HCT116 (cell line): Measurements from ENCODE around the gene THSD4. TPM values are rescaled to one million over a fixed set of nuclear protein-coding genes. Genes with fewer than 3 reads are reported as not detected.

Source experiments
- ATAC-seq: fragments of 200-7000 bp; cut with Tn5 transposase; 2 replicates; pipeline ENCODE4 v1.9.1; 2020; ENCODE audit warnings: mild to moderate bottlenecking, moderate library complexity
- BruUV-seq: library from RNA; stranded (reverse); fragments of 400-500 nt; replicated peaks from 2 replicates; lab custom pipeline; 2021; lab: Mats Ljungman, UMichigan
- CTCF ChIA-PET: fragments of 300-600 bp; sonication (Branson Sonifier 250); formaldehyde crosslinking; loops from one replicate; lab custom pipeline; 2021; ENCODE audit warnings: antibody characterized with exemption; lab: Charles Lee
- POLR2A ChIA-PET: fragments of 300-600, 350-600 bp; sonication (Branson Sonifier 250); formaldehyde crosslinking; loops from one replicate; lab custom pipeline; 2021; ENCODE audit warnings: antibody characterized with exemption; lab: Charles Lee
- RAD21 ChIA-PET, 2 experiments: fragments of 300-600 bp; sonication (Branson Sonifier 250); formaldehyde crosslinking; loops; one replicate each; lab custom pipeline; 2023; ENCODE audit warnings: low total read pairs in 2 of 2; ENCODE audit not compliant: uncharacterized antibody in 2 of 2, unreplicated experiment in 2 of 2, low non-redundant PET in 1 of 2; lab: Charles Lee
- DNase-seq: peaks from one replicate; pipeline ENCODE4 v3.0.0-alpha.2; 2010; ENCODE audit warnings: low read depth, low spot score
- H2AFZ ChIP-seq: fragments of 200-600 bp; shearing (Covaris generic), sonication (generic); 2 replicates; pipeline ENCODE4 v1.6.1; 2017; ENCODE audit warnings: low read depth, mixed run types, mixed read lengths, antibody characterized with exemption, low read length; ENCODE audit not compliant: poor library complexity, severe bottlenecking
- H3K27ac ChIP-seq: 2 replicates; pipeline ENCODE4 v1.5.1; 2012; ENCODE audit warnings: low read depth, low read length
- H3K27me3 ChIP-seq: fragments of 200-600 bp; sonication (generic); 2 replicates; pipeline ENCODE4 v1.6.1; 2016; ENCODE audit warnings: mixed run types, low read length, mixed read lengths; ENCODE audit not compliant: insufficient read depth
- H3K36me3 ChIP-seq, 2 experiments: fragments of 200-500 bp in 1 of 2; fragments of 200-600 bp in 1 of 2; sonication (Bioruptor generic) in 1 of 2; sonication (generic) in 1 of 2; 2 replicates each; pipeline versions ENCODE4 v1.5.1 to v1.6.1; 2014 to 2016; ENCODE audit warnings: low read length in 2 of 2, inconsistent platforms in 1 of 2, mixed read lengths in 1 of 2, mixed run types in 1 of 2; ENCODE audit not compliant: insufficient read depth in 2 of 2, control insufficient read depth in 1 of 2
- H3K4me1 ChIP-seq, 2 experiments: fragments of 200-600 bp in 1 of 2; sonication (generic) in 1 of 2; 2 replicates each; pipeline versions ENCODE4 v1.5.1 to v1.6.1; 2012 to 2017; ENCODE audit warnings: low read length in 2 of 2, inconsistent platforms in 1 of 2, mild to moderate bottlenecking in 1 of 2, mixed read lengths in 1 of 2, mixed run types in 1 of 2, moderate library complexity in 1 of 2; ENCODE audit not compliant: insufficient read depth in 2 of 2, control insufficient read depth in 1 of 2
- H3K4me2 ChIP-seq: fragments of 200-600 bp; sonication (generic); 2 replicates; pipeline ENCODE4 v1.6.1; 2017; ENCODE audit warnings: mixed run types, low read length, mixed read lengths
- H3K4me3 ChIP-seq, 2 experiments: fragments of 200-600 bp in 1 of 2; sonication (generic) in 1 of 2; replicated peaks in 1 of 2; 2 replicates each; pipeline ENCODE4 v1.5.1; 2011 to 2016; ENCODE audit warnings: low read length in 2 of 2, control low read depth in 1 of 2, low read depth in 1 of 2, mild to moderate bottlenecking in 1 of 2, mixed read lengths in 1 of 2, mixed run types in 1 of 2
- H3K79me2 ChIP-seq: fragments of 200-600 bp; sonication (generic); 2 replicates; pipeline ENCODE4 v1.6.1; 2017; ENCODE audit warnings: mild to moderate bottlenecking, mixed run types, low read length, moderate library complexity, mixed read lengths; ENCODE audit not compliant: insufficient read depth
- H3K9ac ChIP-seq: fragments of 200-600 bp; sonication (generic); 2 replicates; pipeline ENCODE4 v1.6.1; 2016; ENCODE audit warnings: low read length, mixed read lengths
- H3K9me2 ChIP-seq: fragments of 200-600 bp; sonication (generic), shearing (Covaris generic); 2 replicates; pipeline ENCODE4 v1.6.1; 2017; ENCODE audit warnings: mixed run types, mild to moderate bottlenecking, moderate library complexity; ENCODE audit not compliant: insufficient read depth
- H3K9me3 ChIP-seq, 2 experiments: fragments of 200-500 bp in 1 of 2; fragments of 200-600 bp in 1 of 2; sonication (Bioruptor generic) in 1 of 2; sonication (generic) in 1 of 2; 2 replicates each; pipeline ENCODE4 v1.6.1; 2014 to 2017; ENCODE audit warnings: low read length in 2 of 2, mixed read lengths in 2 of 2, inconsistent platforms in 1 of 2, low read depth in 1 of 2, mild to moderate bottlenecking in 1 of 2, mixed run types in 1 of 2, moderate library complexity in 1 of 2; ENCODE audit not compliant: control insufficient read depth in 1 of 2, insufficient read depth in 1 of 2
- H4K20me1 ChIP-seq: fragments of 200-600 bp; sonication (generic), shearing (Covaris generic); 2 replicates; pipeline ENCODE4 v1.6.1; 2017; ENCODE audit warnings: mixed run types, mild to moderate bottlenecking, moderate library complexity; ENCODE audit not compliant: insufficient read depth
- CTCF ChIP-seq, 3 experiments: fragments of 200-600 bp in 1 of 3; sonication (generic) in 1 of 3; IDR thresholded peaks in 2 of 3; conservative IDR thresholded peaks in 1 of 3; 2 replicates each; pipeline ENCODE4 v1.5.1; 2012 to 2017; ENCODE audit warnings: low read depth in 2 of 3, low read length in 2 of 3, antibody characterized with exemption in 1 of 3, borderline replicate concordance in 1 of 3, control low read depth in 1 of 3, mild to moderate bottlenecking in 1 of 3, mixed read lengths in 1 of 3, mixed run types in 1 of 3, moderate library complexity in 1 of 3; ENCODE audit not compliant: insufficient read depth in 1 of 3
- EGR1 ChIP-seq: IDR thresholded peaks from 2 replicates; pipeline ENCODE4 v1.6.1; 2012; ENCODE audit warnings: low read depth
- ELF1 ChIP-seq: IDR thresholded peaks from 2 replicates; pipeline ENCODE4 v1.6.1; 2012; ENCODE audit warnings: low read depth, borderline replicate concordance
- EZH2 ChIP-seq: fragments of 200-600 bp; sonication (generic); IDR thresholded peaks from 2 replicates; pipeline ENCODE4 v1.6.1; 2017; ENCODE audit warnings: antibody characterized with exemption, mixed run types
- EZH2phosphoT487 ChIP-seq: fragments of 200-600 bp; IDR thresholded peaks from 2 replicates; pipeline ENCODE4 v1.6.1; 2018; ENCODE audit warnings: antibody characterized with exemption, borderline replicate concordance
- FOSL1 ChIP-seq: IDR thresholded peaks from 2 replicates; pipeline ENCODE4 v1.6.1; 2012; ENCODE audit warnings: low read depth
- MAX ChIP-seq: IDR thresholded peaks from 2 replicates; pipeline ENCODE4 v1.6.1; 2012
- POLR2A ChIP-seq: IDR thresholded peaks from 2 replicates; pipeline ENCODE4 v1.7.0; 2011; ENCODE audit warnings: borderline replicate concordance; ENCODE audit not compliant: insufficient read depth, insufficient read length; ENCODE audit errors: extremely low read depth
- ZBTB33 ChIP-seq: IDR thresholded peaks from 2 replicates; pipeline ENCODE4 v1.6.1; 2011; ENCODE audit warnings: mild to moderate bottlenecking, low read length, moderate library complexity; ENCODE audit not compliant: insufficient replicate concordance; ENCODE audit errors: extremely low read depth
- intact Hi-C: fragments of 100-400 bp; cut with micrococcal nuclease; formaldehyde crosslinking; loops from 2 replicates; pipeline ENCODE4 v1.10.0; 2022
- total RNA-seq: library from RNA; stranded (reverse); gene quantifications from one replicate; pipeline ENCODE4 v1.2.1, GENCODE V29; 2021; ENCODE audit not compliant: unreplicated experiment

Gene THSD4
- total RNA-seq, 1 experiment from 2014 or later, result 30.5 TPM

- BruUV-seq, result no TSS peak
- TF ChIP-seq CTCF (IDR thresholded peaks at IDR 0.05 in 2 of 3, conservative IDR thresholded peaks at IDR 0.05 in 1 of 3; ENCODE audit: borderline replicate concordance in 1 of 3, insufficient read depth in 1 of 3, low read depth in 2 of 3, low read length in 2 of 3) (no peak), ELF1 (no peak), FOSL1 (no peak)
- TF ChIP-seq, all 23 proteins: peak for 0
- intact Hi-C loops, result no loop called here
Observed at GRCh38 chr15:71323584-71323983, 208.3 kb downstream of the THSD4 start.

GRCh38 chr15:71325481-71325880, 210.2 kb downstream of the THSD4 start:
- no peaks in the 10 kb centered on the region for H3K79me2 ChIP-seq
- ChIA-PET POLR2A (interaction anchor here (1.0 kb wide), 1 partner anchor 30 kb away, joined by 3 read pairs; no protein-coding TSS in a partner anchor), RAD21 (no interaction called here), CTCF (no interaction called here)
- H3K9me3 ChIP-seq, result no peaks in the 10 kb centered on the region
- ATAC-seq (no peak), DNase-seq (no peak)
- no peak for TF ChIP-seq FOSL1
- TF ChIP-seq POLR2A, result no peak
- TF ChIP-seq EGR1, result no peak
- TF ChIP-seq EZH2, result no peak
- TF ChIP-seq ZBTB33, result no peak
- TF ChIP-seq MAX, result no peak
- TF ChIP-seq EZH2phosphoT487, result no peak
- BruUV-seq, result no TSS peak
- H2AFZ ChIP-seq, result no peak overlapping the region
- no peak overlapping the region for H3K9ac ChIP-seq
- H3K4me3 ChIP-seq, result no peak overlapping the region
- no peaks in the 10 kb centered on the region for H3K36me3 ChIP-seq
- H3K27ac ChIP-seq, result peak overlapping the region; percentile 15; the same call in 1 of the 2 replicates
- H3K4me1 ChIP-seq, result peaks cover 23 to 37% of the 10 kb centered on the region in 2 experiments
- H3K4me2 ChIP-seq, result peak overlapping the region; percentile 7
- H3K27me3 ChIP-seq, result no peaks in the 10 kb centered on the region
- intact Hi-C loops, result no loop called here
- no peaks in the 10 kb centered on the region for H3K9me2 ChIP-seq
- no peaks in the 10 kb centered on the region for H4K20me1 ChIP-seq

More at GRCh38 chr15:71323584-71323983, 208.3 kb downstream of the THSD4 start:
- no peak overlapping the region for H3K4me2 ChIP-seq
- no peak for DNase-seq
- no peak overlapping the region for H2AFZ ChIP-seq
- H3K79me2 ChIP-seq, result no peaks in the 10 kb centered on the region
- H3K4me1 ChIP-seq, result peaks cover 14 to 19% of the 10 kb centered on the region in 2 experiments
- H3K9ac ChIP-seq, result no peak overlapping the region
- no peak for ATAC-seq
- H3K27ac ChIP-seq, result no peak overlapping the region
- no peaks in the 10 kb centered on the region for H4K20me1 ChIP-seq
- no peaks in the 10 kb centered on the region for H3K9me3 ChIP-seq
- H3K4me3 ChIP-seq, result no peak overlapping the region
- H3K27me3 ChIP-seq, result no peaks in the 10 kb centered on the region
- no peaks in the 10 kb centered on the region for H3K36me3 ChIP-seq
- RAD21 ChIA-PET, result no interaction called here
- POLR2A ChIA-PET, result no interaction called here
- CTCF ChIA-PET, result no interaction called here
- no peaks in the 10 kb centered on the region for H3K9me2 ChIP-seq
